ENCODE results near the gene ITSN1.
"Not testable (repeated sequence)": the region's sequence is repeated elsewhere in the genome, so short reads cannot be mapped to it uniquely, and the experiment has no call there.

ITSN1 gene

GRCh38 chr21:33670076-33670978, 28.0 kb downstream of the ITSN1 start:
- TF ChIP-seq CTCF (IDR thresholded peaks at IDR 0.05; ENCODE audit: low read depth, low read length), result no peak
- H3K4me1 ChIP-seq, result peaks cover 9% of the 10 kb centered on the region; the same call in 1 of the 2 replicates
- no peak for DNase-seq
- H3K36me3 ChIP-seq, result no peaks in the 10 kb centered on the region
- no peaks in the 10 kb centered on the region for H3K9me3 ChIP-seq
- H3K4me3 ChIP-seq (ENCODE audit: low read depth, low read length), result no peak overlapping the region
- no peaks in the 10 kb centered on the region for H3K27me3 ChIP-seq

- Histone ChIP-seq H3K9me3 (no peaks in the 10 kb centered on the region), H3K27me3 (no peaks in the 10 kb centered on the region), H3K36me3 (no peaks in the 10 kb centered on the region), H3K4me1 (peaks cover under 1% of the 10 kb centered on the region; the same call in 1 of the 2 replicates), H3K4me3 (ENCODE audit: low read depth, low read length) (no peak overlapping the region)
- no peak for TF ChIP-seq CTCF (IDR thresholded peaks at IDR 0.05; ENCODE audit: low read depth, low read length)
- no peak for DNase-seq
Observed at GRCh38 chr21:33673473-33673872, 31.2 kb downstream of the ITSN1 start.

GRCh38 chr21:33674226-33674625, 31.9 kb downstream of the ITSN1 start:
- no peak for TF ChIP-seq CTCF (IDR thresholded peaks at IDR 0.05; ENCODE audit: low read depth, low read length)
- Histone ChIP-seq H3K4me1 (no peaks in the 10 kb centered on the region), H3K9me3 (no peaks in the 10 kb centered on the region), H3K36me3 (no peaks in the 10 kb centered on the region), H3K27me3 (no peaks in the 10 kb centered on the region), H3K4me3 (ENCODE audit: low read depth, low read length) (no peak overlapping the region)
- DNase-seq, result no peak

- H3K27me3 ChIP-seq; H3K9me3 ChIP-seq; DNase-seq; H3K4me1 ChIP-seq; H3K4me3 ChIP-seq (ENCODE audit: low read depth, low read length); H3K36me3 ChIP-seq: not testable (repeated sequence)
Observed at GRCh38 chr21:33676666-33677065, 34.4 kb downstream of the ITSN1 start.

- no peaks in the 10 kb centered on the region for H3K9me3 ChIP-seq
- H3K4me3 ChIP-seq (ENCODE audit: low read depth, low read length), result no peak overlapping the region
- TF ChIP-seq CTCF (IDR thresholded peaks at IDR 0.05; ENCODE audit: low read depth, low read length), result no peak
- no peaks in the 10 kb centered on the region for H3K27me3 ChIP-seq
- H3K36me3 ChIP-seq, result no peaks in the 10 kb centered on the region
- H3K4me1 ChIP-seq, result no peaks in the 10 kb centered on the region
- DNase-seq, result no peak
Observed at GRCh38 chr21:33677450-33677849, 35.1 kb downstream of the ITSN1 start.

GRCh38 chr21:33680870-33681269, 38.6 kb downstream of the ITSN1 start:
- Histone ChIP-seq H3K4me1 (peaks cover 9% of the 10 kb centered on the region), H3K27me3 (no peaks in the 10 kb centered on the region), H3K36me3 (no peaks in the 10 kb centered on the region), H3K4me3 (ENCODE audit: low read depth, low read length) (no peak overlapping the region), H3K9me3 (no peaks in the 10 kb centered on the region)
- TF ChIP-seq CTCF (IDR thresholded peaks at IDR 0.05; ENCODE audit: low read depth, low read length), result no peak
- no peak for DNase-seq
